MCF 10A (cell line): ENCODE measurements around the gene TXNRD1. TPM values are rescaled to one million over a fixed set of nuclear protein-coding genes. Genes with fewer than 3 reads are reported as not detected.

Experiments used
- BruUV-seq: library from RNA; stranded (reverse); fragments of 400-500 nt; replicated peaks from 2 replicates; lab custom pipeline; 2021; lab: Mats Ljungman, UMichigan
- CTCF ChIA-PET: fragments of 300-600 bp; sonication (Branson Sonifier 250); formaldehyde crosslinking; extraction: SDS; loops from one replicate; lab custom pipeline; 2021; ENCODE audit warnings: antibody characterized with exemption, inconsistent platforms; lab: Yijun Ruan, JAX
- POLR2A ChIA-PET: fragments of 300-600, 350-650 bp; sonication (Branson Sonifier 250); formaldehyde crosslinking; extraction: SDS; loops from one replicate; lab custom pipeline; 2020; ENCODE audit warnings: antibody characterized with exemption, inconsistent platforms; lab: Yijun Ruan, JAX
- DNase-seq: peaks from one replicate; pipeline ENCODE4 v3.0.0-alpha.2; 2018; ENCODE audit not compliant: unreplicated experiment
- H3K27ac Mint-ChIP-seq: one replicate; pipeline ENCODE4 v1.8.0; 2022; ENCODE audit warnings: mild to moderate bottlenecking, low read depth, mixed read lengths; ENCODE audit not compliant: unreplicated experiment
- H3K27me3 Mint-ChIP-seq: one replicate; pipeline ENCODE4 v1.8.0; 2022; ENCODE audit warnings: mixed read lengths; ENCODE audit not compliant: insufficient read depth, unreplicated experiment
- H3K36me3 Mint-ChIP-seq: one replicate; pipeline ENCODE4 v1.8.0; 2022; ENCODE audit warnings: mild to moderate bottlenecking, moderate library complexity, mixed read lengths; ENCODE audit not compliant: insufficient read depth, unreplicated experiment
- H3K4me1 Mint-ChIP-seq: one replicate; pipeline ENCODE4 v1.8.0; 2022; ENCODE audit warnings: mixed read lengths; ENCODE audit not compliant: insufficient read depth, unreplicated experiment
- H3K4me3 Mint-ChIP-seq: one replicate; pipeline ENCODE4 v1.8.0; 2022; ENCODE audit warnings: mild to moderate bottlenecking, moderate library complexity, mixed read lengths; ENCODE audit not compliant: unreplicated experiment
- H3K9me3 Mint-ChIP-seq: one replicate; pipeline ENCODE4 v1.8.0; 2022; ENCODE audit warnings: mixed read lengths; ENCODE audit not compliant: unreplicated experiment
- intact Hi-C: fragments of 100-400 bp; cut with micrococcal nuclease; formaldehyde crosslinking; loops from 2 replicates; pipeline ENCODE4 v1.14.1; 2022
- total RNA-seq: library from RNA; stranded (reverse); gene quantifications from 2 replicates; pipeline ENCODE4 v1.2.3, GENCODE V29; 2022
- TF ChIP-seq, protein P1 (sequence below): fragments of 200-600 bp; IDR thresholded peaks from one replicate; pipeline ENCODE4 v1.8.0; 2022; ENCODE audit warnings: antibody characterized with exemption, mild to moderate bottlenecking; ENCODE audit not compliant: unreplicated experiment

Gene TXNRD1
- total RNA-seq, 1 experiment from 2014 or later: 64.0 TPM

DNA sequence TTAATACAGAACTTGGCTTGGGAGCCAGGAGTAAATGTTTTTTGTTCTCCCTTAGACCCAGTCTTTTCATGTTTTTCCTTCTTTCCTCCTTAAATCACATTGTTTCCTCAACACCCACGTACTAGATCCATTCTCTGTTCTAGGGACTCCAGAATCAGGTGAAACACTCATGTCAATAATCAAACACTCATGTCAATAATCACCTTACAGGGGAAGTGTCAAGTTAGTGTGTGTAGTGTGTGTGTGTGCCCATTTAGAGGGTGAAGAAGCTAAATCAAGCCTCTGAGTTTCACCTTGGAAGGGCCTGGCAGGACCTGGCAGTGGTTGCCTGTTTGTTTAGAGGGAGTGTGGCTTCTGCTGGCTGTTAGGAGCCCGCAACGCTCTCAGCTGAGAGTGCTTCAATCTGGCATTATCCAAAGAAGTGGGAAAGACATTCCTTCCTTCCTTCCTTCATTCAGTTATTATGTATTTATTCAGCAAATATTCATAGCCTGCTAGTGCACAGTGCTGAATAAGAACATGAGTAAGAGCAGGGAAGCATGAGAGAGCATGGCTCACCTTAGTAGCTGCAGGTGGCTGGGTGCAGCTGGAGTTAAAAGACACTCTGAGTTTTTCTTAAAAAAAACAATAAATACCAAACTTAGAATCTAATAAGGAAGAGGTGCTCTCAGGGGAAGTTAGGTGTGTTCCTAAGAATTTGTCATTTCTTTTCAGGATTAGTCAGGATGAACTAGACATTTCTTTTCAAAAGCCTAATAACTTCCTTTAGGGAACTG is 70.3 kb downstream of the TXNRD1 start:
- Mint-ChIP-seq H3K9me3 (no peaks in the 10 kb centered on the region), H3K27ac (peak overlapping the region; percentile 100), H3K27me3 (no peaks in the 10 kb centered on the region), H3K4me3 (peak overlapping the region; percentile 98), H3K36me3 (peaks cover 22% of the 10 kb centered on the region), H3K4me1 (peaks cover 18% of the 10 kb centered on the region)
- TSS peak; percentile 68 for BruUV-seq
- TF ChIP-seq, protein P1, sequence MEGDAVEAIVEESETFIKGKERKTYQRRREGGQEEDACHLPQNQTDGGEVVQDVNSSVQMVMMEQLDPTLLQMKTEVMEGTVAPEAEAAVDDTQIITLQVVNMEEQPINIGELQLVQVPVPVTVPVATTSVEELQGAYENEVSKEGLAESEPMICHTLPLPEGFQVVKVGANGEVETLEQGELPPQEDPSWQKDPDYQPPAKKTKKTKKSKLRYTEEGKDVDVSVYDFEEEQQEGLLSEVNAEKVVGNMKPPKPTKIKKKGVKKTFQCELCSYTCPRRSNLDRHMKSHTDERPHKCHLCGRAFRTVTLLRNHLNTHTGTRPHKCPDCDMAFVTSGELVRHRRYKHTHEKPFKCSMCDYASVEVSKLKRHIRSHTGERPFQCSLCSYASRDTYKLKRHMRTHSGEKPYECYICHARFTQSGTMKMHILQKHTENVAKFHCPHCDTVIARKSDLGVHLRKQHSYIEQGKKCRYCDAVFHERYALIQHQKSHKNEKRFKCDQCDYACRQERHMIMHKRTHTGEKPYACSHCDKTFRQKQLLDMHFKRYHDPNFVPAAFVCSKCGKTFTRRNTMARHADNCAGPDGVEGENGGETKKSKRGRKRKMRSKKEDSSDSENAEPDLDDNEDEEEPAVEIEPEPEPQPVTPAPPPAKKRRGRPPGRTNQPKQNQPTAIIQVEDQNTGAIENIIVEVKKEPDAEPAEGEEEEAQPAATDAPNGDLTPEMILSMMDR: no peak
- ChIA-PET POLR2A (interaction anchor here (0.6 to 10.1 kb wide), 19 partner anchors 10 to 950 kb away, joined by 3 to 417 read pairs (median 12); partner anchors contain the start of genes APPL2, HSP90B1, NFYB and NOPCHAP1), CTCF (interaction anchor here (0.8 to 1.9 kb wide), 4 partner anchors 10 to 228 kb away, joined by 4 to 7 read pairs (median 5); no protein-coding TSS in a partner anchor)
- no peak for DNase-seq
- intact Hi-C loops: loop anchor here (1.0 to 5.0 kb wide), 2 partner anchors 67 to 149 kb away; partner anchors contain the start of gene NFYB

DNA sequence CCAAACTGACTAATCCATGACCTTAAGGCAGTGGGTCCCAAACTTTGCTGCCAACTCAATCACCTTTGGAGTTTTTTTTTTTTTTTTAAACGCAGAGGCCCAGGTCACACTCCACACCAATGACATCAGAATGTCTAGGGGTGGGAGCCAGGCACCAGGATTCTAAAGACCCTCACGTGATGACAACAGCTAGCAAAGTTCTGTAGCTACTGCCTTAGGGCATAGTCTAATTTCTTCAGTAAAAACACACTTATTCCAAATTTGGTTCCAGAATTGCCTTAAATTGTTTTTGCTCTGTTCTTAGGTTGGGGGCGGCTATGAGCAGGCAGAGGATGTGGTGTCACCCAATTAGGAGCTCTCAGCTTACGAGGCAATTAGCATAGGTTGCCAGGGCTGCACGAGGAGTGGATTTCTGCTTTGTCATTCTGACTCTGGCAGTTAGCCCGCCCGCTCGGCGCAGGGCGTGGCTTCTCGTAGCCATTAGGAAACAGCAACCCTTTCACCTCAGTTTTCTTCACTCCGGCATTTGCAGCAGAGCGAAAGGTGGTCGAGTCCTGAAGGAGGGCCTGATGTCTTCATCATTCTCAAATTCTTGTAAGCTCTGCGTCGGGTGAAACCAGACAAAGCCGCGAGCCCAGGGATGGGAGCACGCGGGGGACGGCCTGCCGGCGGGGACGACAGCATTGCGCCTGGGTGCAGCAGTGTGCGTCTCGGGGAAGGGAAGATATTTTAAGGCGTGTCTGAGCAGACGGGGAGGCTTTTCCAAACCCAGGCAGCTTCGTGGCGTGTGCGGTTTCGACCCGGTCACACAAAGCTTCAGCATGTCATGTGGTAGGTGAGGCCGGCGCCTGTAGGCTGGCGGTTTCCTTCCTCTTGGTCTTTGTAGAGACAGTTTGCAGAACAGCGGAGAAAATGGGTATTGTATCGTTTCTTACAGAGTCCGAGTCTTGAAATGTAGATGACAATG is 71.2 kb downstream of the TXNRD1 start:
- peak; percentile 99 for DNase-seq
- peak overlapping the region; percentile 98 for H3K4me3 Mint-ChIP-seq
- POLR2A ChIA-PET: interaction anchor here (0.6 to 10.1 kb wide), 27 partner anchors 11 to 949 kb away, joined by 3 to 417 read pairs (median 8); partner anchors contain the start of genes APPL2, EID3, HSP90B1 and NFYB
- CTCF ChIA-PET: interaction anchor here (0.6 to 2.9 kb wide), 15 partner anchors 11 to 1363 kb away, joined by 3 to 19 read pairs (median 5); partner anchors contain the start of gene NFYB
- intact Hi-C loops: loop anchor here (1.0 to 5.0 kb wide), 2 partner anchors 67 to 149 kb away; partner anchors contain the start of gene NFYB
- TF ChIP-seq, protein P1: no peak
- peaks cover 14% of the 10 kb centered on the region for H3K4me1 Mint-ChIP-seq
- no peaks in the 10 kb centered on the region for H3K9me3 Mint-ChIP-seq
- TSS peak; percentile 67 for BruUV-seq
- H3K27ac Mint-ChIP-seq: peak overlapping the region; percentile 100
- H3K27me3 Mint-ChIP-seq: no peaks in the 10 kb centered on the region
- peaks cover 31% of the 10 kb centered on the region for H3K36me3 Mint-ChIP-seq

DNA sequence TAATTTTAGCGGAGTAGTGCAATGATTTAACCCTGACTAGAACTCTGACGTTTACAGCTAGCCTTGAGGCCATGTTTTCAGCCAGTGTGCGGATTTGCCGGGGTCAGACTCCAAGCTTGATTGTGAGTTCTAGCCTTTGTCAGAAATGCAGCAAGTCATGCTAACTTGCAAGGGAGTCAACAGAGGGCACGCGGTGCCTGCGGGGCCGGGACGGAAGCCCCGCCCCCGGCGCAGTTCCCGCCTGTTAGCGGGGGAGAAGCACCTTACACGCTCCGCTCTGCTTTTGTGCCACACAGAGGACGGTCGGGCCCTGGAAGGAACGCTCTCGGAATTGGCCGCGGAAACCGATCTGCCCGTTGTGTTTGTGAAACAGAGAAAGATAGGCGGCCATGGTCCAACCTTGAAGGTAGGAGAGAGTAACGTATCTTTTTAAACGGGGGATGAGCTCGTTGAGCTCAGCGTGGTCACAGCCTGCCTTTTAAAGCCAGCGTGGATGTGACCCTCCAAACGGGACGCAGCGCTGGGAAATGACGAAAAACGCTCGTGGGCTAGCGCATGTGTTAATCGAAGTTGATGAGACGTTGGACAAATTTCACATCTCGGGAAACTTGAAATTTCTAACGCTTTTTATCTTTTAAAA is 73.2 kb downstream of the TXNRD1 start:
- Mint-ChIP-seq H3K4me1 (peaks cover 27% of the 10 kb centered on the region), H3K4me3 (peak overlapping the region; percentile 98), H3K27ac (peak overlapping the region; percentile 100), H3K9me3 (no peaks in the 10 kb centered on the region), H3K36me3 (peaks cover 51% of the 10 kb centered on the region), H3K27me3 (no peaks in the 10 kb centered on the region)
- BruUV-seq: no TSS peak
- CTCF ChIA-PET: interaction anchor here (0.6 to 2.9 kb wide), 18 partner anchors 9 to 819 kb away, joined by 3 to 19 read pairs (median 4); partner anchors contain the start of genes NFYB and WASHC4
- peak; percentile 92 for DNase-seq
- intact Hi-C loops: loop anchor here (1.0 to 5.0 kb wide), 2 partner anchors 87 to 151 kb away; partner anchors contain the start of gene NFYB
- POLR2A ChIA-PET: interaction anchor here (0.6 to 10.1 kb wide), 33 partner anchors 9 to 821 kb away, joined by 3 to 417 read pairs (median 5); partner anchors contain the start of genes EID3, HSP90B1, NFYB and SLC41A2
- TF ChIP-seq, protein P1: no peak
